Measurements from ENCODE around the gene MTRF1L. TPM values are rescaled to one million over a fixed set of nuclear protein-coding genes. Genes with fewer than 3 reads are reported as not detected.

The MTRF1L gene
- total and polyA plus RNA-seq, 2 of the 8 experiments (the other 6 are each of a cell fraction or from before 2014, with no cell fraction given), result 4.5 to 26.5 TPM

GRCh38 chr6:152984513-152984872 lies 18.0 kb downstream of the MTRF1L start:
- no peak overlapping the region for H4K5ac ChIP-seq (ENCODE audit: insufficient read length, low read depth, low read length)
- peak overlapping the region; percentile 74 for H3K4ac ChIP-seq (replicated peaks; ENCODE audit: insufficient read length, low read depth, low read length)
- CTCF ChIA-PET (ENCODE audit: partially characterized antibody), result interaction anchor here (1.6 kb wide), 2 partner anchors 12 to 16 kb away, joined by 5 to 9 read pairs; no protein-coding TSS in a partner anchor
- no peaks in the 10 kb centered on the region for H3K27me3 ChIP-seq (replicated peaks in 1 of 4; ENCODE audit: control insufficient read depth in 3 of 4, extremely low read depth in 1 of 4, insufficient read depth in 3 of 4, low read length in 3 of 4)
- no peaks in the 10 kb centered on the region for H3K79me1 ChIP-seq (ENCODE audit: low read depth, low read length)
- no peak overlapping the region for H3K23ac ChIP-seq (ENCODE audit: insufficient read length)
- H3K23me2 ChIP-seq (ENCODE audit: low read depth, low read length), result peaks cover 5% of the 10 kb centered on the region
- H3K4me3 ChIP-seq (ENCODE audit: extremely low read depth in 1 of 4, insufficient read depth in 2 of 4, low read depth in 3 of 4, low read length in 4 of 4), result peak overlapping the region; percentile 80 to 97 (median 88)
- H3K4me2 ChIP-seq (ENCODE audit: insufficient read depth in 1 of 2, low read depth in 2 of 2, low read length in 2 of 2), result peak overlapping the region; percentile 75 to 95
- FAIRE-seq (no peak), DNase-seq (ENCODE audit: low read depth in 1 of 2, low spot score in 2 of 2) (no peak)
- peak overlapping the region; percentile 48; the same call in 1 of the 2 replicates for H3K18ac ChIP-seq (ENCODE audit: extremely low read depth, low read length)
- H3K27ac ChIP-seq (ENCODE audit: low read depth, low read length), result no peak overlapping the region; the same call in 1 of the 2 replicates
- H4K8ac ChIP-seq (ENCODE audit: extremely low read depth, insufficient read depth, low read length), result no peak overlapping the region
- H2BK5ac ChIP-seq (ENCODE audit: low read depth, low read length), result no peak overlapping the region
- no peak overlapping the region for H3K56ac ChIP-seq (replicated peaks; ENCODE audit: insufficient read length, low read depth, low read length)
- H3K79me2 ChIP-seq (ENCODE audit: control insufficient read depth in 1 of 2, insufficient read depth in 2 of 2, low read length in 2 of 2), result peaks cover 32 to 68% of the 10 kb centered on the region in 2 experiments
- H3K9me3 ChIP-seq (ENCODE audit: insufficient read depth in 2 of 2, low read depth in 1 of 2, low read length in 1 of 2), result no peaks in the 10 kb centered on the region
- H2BK15ac ChIP-seq (ENCODE audit: low read length), result no peak overlapping the region
- 0 out of 2 replicates have a peak overlapping the region, but pooled peaks have one; percentile 17 for H2BK12ac ChIP-seq (ENCODE audit: low read depth, low read length)
- H3K36me3 ChIP-seq (ENCODE audit: control insufficient read depth in 2 of 4, insufficient read depth in 4 of 4, low read length in 3 of 4), result peaks cover 0 to 9% (median 0%) of the 10 kb centered on the region in 4 experiments; a peak in 3 of 8 replicates
- peaks cover 0 to 4% of the 10 kb centered on the region in 2 experiments for H4K20me1 ChIP-seq (replicated peaks in 1 of 2; ENCODE audit: control insufficient read depth in 1 of 2, insufficient read depth in 2 of 2, low read length in 2 of 2)
- H3K9ac ChIP-seq (replicated peaks in 1 of 4; ENCODE audit: extremely low read depth in 1 of 4, low read depth in 3 of 4, low read length in 3 of 4), result peak overlapping the region; percentile 52 to 96 (median 68)
- no peak overlapping the region for H2BK120ac ChIP-seq (replicated peaks; ENCODE audit: low read depth, low read length)
- H4K91ac ChIP-seq (replicated peaks; ENCODE audit: insufficient read length, low read length), result no peak overlapping the region
- peak overlapping the region; percentile 95 for H3K14ac ChIP-seq (ENCODE audit: insufficient read length)
- POLR2A ChIA-PET (ENCODE audit: partially characterized antibody), result interaction anchor here (5.5 kb wide), 1 partner anchor 15 kb away, joined by 103 read pairs; the partner anchor contains the start of gene MTRF1L
- H2AK5ac ChIP-seq (ENCODE audit: low read depth, low read length), result no peak overlapping the region
- H2AFZ ChIP-seq (ENCODE audit: low read length), result no peak overlapping the region
- no peak overlapping the region for H2BK20ac ChIP-seq (ENCODE audit: low read length)
- H3K4me1 ChIP-seq (replicated peaks in 1 of 4; ENCODE audit: control insufficient read depth in 3 of 4, insufficient read depth in 4 of 4, low read length in 3 of 4), result peaks cover 2% of the 10 kb centered on the region in 4 experiments; a peak in 3 of 7 replicates
- WGBS, 2 experiments (ENCODE audit: extremely low coverage in 1 of 2, insufficient coverage in 1 of 2, insufficient read length in 1 of 2, insufficient replicate concordance in 2 of 2, low coverage in 1 of 2, low lambda C conversion rate in 2 of 2, missing lambda C conversion rate in 1 of 2), result 15% methylated on average over 7 of the region's 7 CpGs; no CpG with 5 or more reads in 1 of the 2 experiments
- no peak for TF ChIP-seq RNF2 (IDR thresholded peaks at IDR 0.05; ENCODE audit: borderline replicate concordance, low read depth, low read length, missing control alignments, poor library complexity, severe bottlenecking)
- TF ChIP-seq CBX8 (IDR thresholded peaks at IDR 0.05; ENCODE audit: borderline replicate concordance, low read depth, low read length), result no peak
- TF ChIP-seq HDAC6 (IDR thresholded peaks at IDR 0.05; ENCODE audit: low read depth, low read length), result no peak
- TF ChIP-seq SAP30 (IDR thresholded peaks at IDR 0.05; ENCODE audit: insufficient read depth, insufficient replicate concordance, low read length), result no peak
- no peak for TF ChIP-seq BACH1 (IDR thresholded peaks at IDR 0.05; ENCODE audit: low read length)
- TF ChIP-seq KDM5A (IDR thresholded peaks at IDR 0.05; ENCODE audit: low read length), result no peak
- no peak for TF ChIP-seq ASH2L (IDR thresholded peaks at IDR 0.05; ENCODE audit: low read length)
- no peak for TF ChIP-seq ZNF274 (IDR thresholded peaks at IDR 0.05; ENCODE audit: borderline replicate concordance, extremely low read depth, low read length)
- TF ChIP-seq, protein P1, sequence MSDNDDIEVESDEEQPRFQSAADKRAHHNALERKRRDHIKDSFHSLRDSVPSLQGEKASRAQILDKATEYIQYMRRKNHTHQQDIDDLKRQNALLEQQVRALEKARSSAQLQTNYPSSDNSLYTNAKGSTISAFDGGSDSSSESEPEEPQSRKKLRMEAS (IDR thresholded peaks at IDR 0.05), result no peak
- TF ChIP-seq NRF1 (IDR thresholded peaks at IDR 0.05; ENCODE audit: low read depth, low read length), result no peak
- TF ChIP-seq, protein P2, sequence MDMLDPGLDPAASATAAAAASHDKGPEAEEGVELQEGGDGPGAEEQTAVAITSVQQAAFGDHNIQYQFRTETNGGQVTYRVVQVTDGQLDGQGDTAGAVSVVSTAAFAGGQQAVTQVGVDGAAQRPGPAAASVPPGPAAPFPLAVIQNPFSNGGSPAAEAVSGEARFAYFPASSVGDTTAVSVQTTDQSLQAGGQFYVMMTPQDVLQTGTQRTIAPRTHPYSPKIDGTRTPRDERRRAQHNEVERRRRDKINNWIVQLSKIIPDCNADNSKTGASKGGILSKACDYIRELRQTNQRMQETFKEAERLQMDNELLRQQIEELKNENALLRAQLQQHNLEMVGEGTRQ (IDR thresholded peaks at IDR 0.05; ENCODE audit: low read length), result no peak

Measured in H1 (cell line).